ENCODE results near the gene RAP2A.

The RAP2A gene

GRCh38 chr13:97422118-97423054, 11.6 kb upstream of the RAP2A start:
- DNase-seq = no peak

- DNase-seq = no peak
These were observed 10.5 kb upstream of the RAP2A start for GRCh38 chr13:97423300-97424045.

DNA sequence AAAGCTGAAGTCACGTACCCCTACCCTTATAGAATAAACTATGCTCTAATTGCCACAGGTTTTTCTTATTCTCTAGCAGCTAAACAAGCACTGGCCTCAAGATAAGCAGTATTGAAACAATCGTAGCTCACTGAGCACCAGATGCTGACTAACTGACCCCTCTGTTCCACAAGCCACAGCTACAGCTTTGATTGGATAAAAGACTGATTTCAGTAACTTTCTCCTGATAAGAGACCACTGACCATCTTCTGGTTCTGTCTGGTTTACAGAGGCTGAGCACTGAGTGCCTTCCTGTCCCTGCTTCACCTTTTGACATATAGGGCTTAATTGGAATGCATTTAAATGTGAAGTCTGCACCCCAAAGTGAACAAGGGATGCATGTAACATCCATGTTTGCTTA, 8.4 kb upstream of the RAP2A start:
- DNase-seq = no peak

GRCh38 chr13:97426695-97427094, 7.3 kb upstream of the RAP2A start:
- DNase-seq = no peak

DNA sequence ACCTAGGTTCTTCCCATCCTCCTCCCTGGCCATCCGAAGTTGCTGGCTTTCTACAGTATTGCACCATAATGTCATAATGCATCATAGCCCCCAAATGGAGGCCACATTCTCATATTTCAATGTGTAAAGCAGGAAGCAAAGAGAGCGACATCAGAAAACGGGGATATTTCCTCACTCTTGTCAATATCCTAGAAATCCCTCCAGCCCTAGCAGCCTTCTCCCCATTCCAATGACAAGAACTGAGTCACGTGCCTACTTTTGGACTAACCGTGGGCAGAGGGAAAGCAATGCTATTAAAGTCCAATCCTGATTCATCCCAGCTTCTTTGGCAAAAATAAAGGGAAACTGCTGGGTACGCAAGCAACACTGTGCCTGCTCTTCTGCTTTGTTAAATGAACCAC, 4.3 kb upstream of the RAP2A start:
- DNase-seq = peak in 1 of 2 experiments; percentile 72

GRCh38 chr13:97430296-97430695, 3.7 kb upstream of the RAP2A start:
- DNase-seq = peak in 1 of 2 experiments; percentile 33

GRCh38 chr13:97431171-97431764, 2.7 kb upstream of the RAP2A start:
- no peak for DNase-seq

GRCh38 chr13:97432232-97432916, 1.6 kb upstream of the RAP2A start:
- DNase-seq = peak in 1 of 2 experiments; percentile 45

- DNase-seq = peak; percentile 100
These were observed 847 bp upstream of the RAP2A start for GRCh38 chr13:97432917-97433726.

GRCh38 chr13:97434397-97435201, 630 bp downstream of the RAP2A start:
- peak in 1 of 2 experiments; percentile 39 for DNase-seq

DNA sequence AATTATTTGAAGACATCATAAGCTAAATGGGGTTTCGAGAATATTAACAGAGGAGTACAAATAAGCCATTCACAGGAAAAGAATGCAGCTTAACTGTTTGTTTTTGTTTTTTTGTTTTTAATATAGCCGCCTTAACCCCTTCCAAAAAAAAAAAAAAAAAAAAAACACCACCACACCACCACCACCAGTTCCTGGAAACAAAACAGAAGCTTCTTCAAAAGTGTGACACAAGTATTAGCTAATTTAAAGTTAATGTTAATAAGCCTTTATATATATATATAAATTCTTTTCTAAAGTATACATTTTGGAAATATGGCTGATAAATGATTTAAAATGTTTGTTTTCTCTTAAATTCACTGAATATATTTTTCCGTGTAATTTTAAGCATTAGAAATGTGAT, 1.4 kb downstream of the RAP2A start:
- no peak for DNase-seq

DNA sequence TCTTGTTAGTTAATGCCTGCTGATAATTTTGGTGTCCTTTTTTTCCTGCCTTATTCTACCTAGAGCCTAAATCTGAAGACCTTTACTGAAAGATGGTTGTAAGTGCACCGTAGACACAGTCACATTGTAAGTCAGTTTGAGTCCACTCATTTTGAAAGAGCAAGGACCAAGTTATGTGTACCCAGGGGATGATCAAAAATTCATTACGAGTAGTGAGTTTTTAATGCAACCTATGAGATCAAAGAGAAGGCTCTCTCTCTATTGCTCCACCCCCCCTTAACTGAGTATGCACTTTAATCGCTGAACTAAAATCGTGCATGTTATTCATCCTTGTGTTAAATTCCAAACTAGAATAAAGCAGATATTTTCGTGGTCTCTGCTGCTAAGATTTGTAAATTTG, 1.8 kb downstream of the RAP2A start:
- DNase-seq = no peak

DNA sequence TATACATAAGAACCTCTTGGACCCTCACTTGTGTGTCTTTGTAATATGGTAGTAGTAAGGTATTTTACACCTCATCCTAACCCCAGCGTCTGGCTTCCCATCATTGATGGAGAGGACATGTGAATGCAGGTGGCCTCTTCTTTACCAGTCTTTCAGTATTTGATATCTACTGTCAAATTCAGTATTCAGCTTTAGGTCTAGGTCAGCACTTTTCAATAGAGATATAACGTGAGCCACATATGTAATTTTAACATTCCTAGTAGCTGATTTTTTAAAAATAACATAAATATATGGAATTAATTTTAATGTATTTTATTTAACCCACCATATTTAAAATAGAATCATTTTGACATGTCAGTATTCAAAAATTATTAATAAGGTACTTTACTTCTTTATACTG, 2.9 kb downstream of the RAP2A start:
- no peak for DNase-seq

- DNase-seq = no peak
These were observed 3.8 kb downstream of the RAP2A start for GRCh38 chr13:97437729-97438128.

GRCh38 chr13:97438856-97439595, 5.1 kb downstream of the RAP2A start:
- DNase-seq = no peak

DNA sequence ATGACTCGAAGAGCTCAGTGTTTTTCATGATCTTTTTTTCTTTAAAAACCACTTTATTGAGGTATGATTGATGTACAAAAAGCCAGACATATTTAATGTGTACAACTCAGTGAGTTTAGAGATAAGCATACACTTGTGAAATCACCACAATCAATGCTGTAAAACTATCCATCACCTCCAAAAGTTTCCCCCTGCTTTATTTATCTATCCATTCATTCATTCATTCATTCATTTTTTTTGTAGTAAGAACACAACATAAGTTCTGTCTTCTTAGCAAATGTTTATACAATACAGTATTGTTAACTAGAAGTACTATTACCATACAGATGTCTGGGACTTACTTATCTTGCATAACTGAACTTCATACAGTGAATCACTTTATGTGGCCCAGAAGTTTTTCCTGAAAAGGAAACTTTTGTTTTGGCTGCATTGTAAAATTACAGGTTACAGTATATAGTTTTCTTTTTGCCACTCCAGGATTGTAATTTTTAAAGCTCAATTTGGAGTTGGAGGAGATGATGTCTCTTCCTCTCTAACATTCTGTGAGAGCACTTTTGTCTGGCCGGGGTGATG, 6.7 kb downstream of the RAP2A start:
- no peak for DNase-seq

DNA sequence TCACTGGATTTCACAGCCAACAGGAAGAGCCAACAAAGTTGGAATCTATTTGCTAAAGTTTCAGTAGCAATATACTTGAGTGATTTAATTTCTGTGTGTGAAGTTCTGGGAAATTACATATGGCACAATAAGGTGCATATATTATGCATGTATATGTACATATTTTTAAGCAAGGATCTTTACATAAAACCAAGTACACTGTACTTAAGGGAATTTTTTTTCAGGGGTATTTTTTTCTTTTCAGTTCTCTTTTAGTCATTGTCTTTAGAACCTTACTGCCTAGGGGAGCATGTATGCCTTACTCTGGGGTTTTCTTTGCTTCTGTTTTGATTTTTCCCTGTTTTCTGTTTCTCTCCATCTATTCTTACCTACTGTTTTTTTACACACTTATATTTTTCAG, 7.4 kb downstream of the RAP2A start:
- no peak for DNase-seq

DNA sequence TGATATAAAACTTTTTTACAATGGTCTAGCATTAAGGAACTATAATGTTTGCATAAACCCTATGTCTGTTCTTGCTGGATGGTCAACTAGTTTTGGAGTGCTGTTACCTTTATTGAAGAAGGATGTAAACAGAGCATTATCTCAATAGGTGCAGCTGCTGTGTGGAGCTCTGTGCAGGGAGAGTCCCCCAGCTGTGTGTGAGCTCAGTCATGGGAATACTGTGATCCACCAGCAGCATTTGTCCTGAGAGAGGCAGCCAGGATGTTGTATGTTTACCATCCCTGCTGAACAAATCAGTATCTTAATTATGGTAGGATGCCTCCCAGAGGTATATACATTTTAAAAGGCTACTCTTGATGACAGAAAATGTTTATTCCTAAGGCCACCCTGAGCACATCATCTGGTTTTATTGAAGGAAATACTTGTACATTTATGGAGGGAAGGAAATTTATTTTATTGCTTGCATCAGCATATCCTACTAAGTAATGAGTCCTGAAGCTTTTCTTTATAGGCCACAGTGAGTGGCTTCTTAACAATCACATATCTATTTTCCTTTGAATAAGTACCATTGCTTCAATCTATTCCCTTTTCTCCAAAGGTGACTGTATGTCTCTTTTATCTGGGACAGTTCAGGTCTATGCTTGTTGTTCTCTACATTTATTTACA, 11.7 kb downstream of the RAP2A start:
- DNase-seq = peak; percentile 46 to 82

DNA sequence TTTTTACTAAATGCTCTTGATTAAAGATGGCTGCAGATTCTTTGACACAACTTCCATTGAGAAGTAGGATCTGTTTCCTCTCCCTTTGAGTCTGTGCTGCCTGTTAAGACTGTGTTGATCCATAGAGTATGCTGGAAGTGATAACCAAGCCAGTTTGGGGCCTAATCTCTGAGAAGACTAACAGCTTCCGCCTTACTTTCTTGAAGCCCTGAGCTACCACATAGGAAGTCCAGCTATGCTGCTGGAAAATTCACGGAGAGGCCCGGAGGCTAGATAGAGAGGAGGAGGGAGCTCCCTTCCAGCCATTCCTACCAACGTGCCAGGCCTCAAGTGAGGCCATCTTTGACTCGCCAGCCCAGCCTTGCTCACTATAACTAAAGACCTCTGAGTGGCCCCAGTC, 12.5 kb downstream of the RAP2A start:
- DNase-seq = no peak
